ENCODE measurements around the gene SOCS3.

The SOCS3 gene

GRCh38 chr17:78366109-78366848 is 6.4 kb upstream of the SOCS3 start:
- DNase-seq, result no peak

- no peak for DNase-seq
Observed at GRCh38 chr17:78365561-78366108, 5.8 kb upstream of the SOCS3 start.

GRCh38 chr17:78364436-78365281 is 4.8 kb upstream of the SOCS3 start:
- DNase-seq, result no peak

- no peak for DNase-seq
Observed at GRCh38 chr17:78362671-78363070, 2.8 kb upstream of the SOCS3 start.

- no peak for DNase-seq
Observed at GRCh38 chr17:78362232-78362631, 2.4 kb upstream of the SOCS3 start.

- DNase-seq, result no peak
Observed at GRCh38 chr17:78361225-78361701, 1.4 kb upstream of the SOCS3 start.

- peak; percentile 68 to 85 for DNase-seq
Observed at GRCh38 chr17:78360371-78361224, 721 bp upstream of the SOCS3 start.

GRCh38 chr17:78359321-78359996 is 418 bp downstream of the SOCS3 start:
- DNase-seq, result peak in 1 of 2 experiments; percentile 48

GRCh38 chr17:78358538-78359320 is 1.1 kb downstream of the SOCS3 start:
- DNase-seq, result peak in 1 of 2 experiments; percentile 40

- peak in 1 of 2 experiments; percentile 40 for DNase-seq
Observed at GRCh38 chr17:78357672-78358537, 2.0 kb downstream of the SOCS3 start.

- peak in 1 of 2 experiments; percentile 50 for DNase-seq
Observed at GRCh38 chr17:78357177-78357586, 2.7 kb downstream of the SOCS3 start.

- DNase-seq, result peak; percentile 42 to 74
Observed at GRCh38 chr17:78356101-78356713, 3.7 kb downstream of the SOCS3 start.

GRCh38 chr17:78355701-78356100 is 4.2 kb downstream of the SOCS3 start:
- no peak for DNase-seq

- no peak for DNase-seq
Observed at GRCh38 chr17:78355045-78355641, 4.7 kb downstream of the SOCS3 start.

- DNase-seq, result no peak
Observed at GRCh38 chr17:78353834-78354233, 6.0 kb downstream of the SOCS3 start.

GRCh38 chr17:78351449-78352006 is 8.3 kb downstream of the SOCS3 start:
- DNase-seq, result no peak

- no peak for DNase-seq
Observed at GRCh38 chr17:78349891-78350642, 9.8 kb downstream of the SOCS3 start.

All from SW 1271 (cell line).